Measurements from ENCODE around the gene MAEA.

Gene MAEA

DNA sequence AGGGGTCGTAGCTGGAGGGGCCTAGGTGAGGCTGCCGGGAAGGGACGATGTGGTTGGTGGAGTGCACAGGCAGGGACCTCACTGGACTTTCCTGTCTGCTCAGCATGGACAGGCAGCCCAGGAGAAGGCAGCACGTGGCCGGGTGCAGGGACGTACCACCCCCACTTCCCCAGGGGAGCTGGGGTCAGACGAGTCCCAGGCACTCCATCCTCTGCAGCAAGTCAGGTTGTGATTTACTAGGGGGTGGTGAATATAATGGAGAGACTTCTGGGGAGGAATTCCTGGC lies 39.2 kb upstream of the MAEA start:
- DNase-seq: no peak

DNA sequence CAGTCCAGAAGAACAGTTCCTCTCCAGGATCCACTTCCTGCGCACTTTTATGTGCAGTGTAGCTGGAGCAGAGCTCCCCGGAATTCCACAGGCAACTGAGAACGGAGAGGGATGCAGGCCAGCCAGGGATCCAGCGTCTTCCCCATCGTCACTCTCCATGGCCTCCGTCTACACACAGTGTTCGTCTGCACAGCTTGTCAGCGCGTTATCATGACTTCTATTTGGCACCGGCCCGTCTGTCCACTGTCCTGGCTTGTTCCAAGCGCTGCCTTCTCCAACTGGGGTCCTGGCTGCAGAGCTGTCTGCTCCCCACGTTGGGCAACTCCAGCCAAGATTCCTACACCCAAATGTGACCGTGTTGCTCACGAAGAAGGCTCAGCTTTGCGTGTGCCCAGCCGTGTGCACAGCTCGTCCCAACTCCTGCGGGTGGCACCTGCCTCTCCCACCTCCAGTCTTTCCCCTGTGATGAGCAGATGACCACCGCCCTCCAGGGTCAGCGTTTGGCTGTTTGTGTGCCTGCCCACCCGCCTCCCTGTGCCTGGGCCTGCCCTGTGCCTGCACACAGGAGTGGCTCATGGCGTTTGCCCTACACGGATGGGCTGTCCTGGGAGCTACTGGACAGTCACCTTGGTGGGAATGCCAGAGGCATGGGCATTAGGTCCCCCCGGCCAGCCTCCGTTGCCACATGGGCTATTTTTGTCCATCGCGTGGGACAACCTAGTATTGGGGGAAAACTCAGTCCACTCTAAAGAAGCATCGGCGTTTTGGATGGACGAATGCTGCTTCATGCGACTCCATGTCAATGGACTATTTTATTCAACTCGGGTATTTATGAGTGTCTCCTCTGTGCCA lies 38.5 kb upstream of the MAEA start:
- DNase-seq: no peak

DNA sequence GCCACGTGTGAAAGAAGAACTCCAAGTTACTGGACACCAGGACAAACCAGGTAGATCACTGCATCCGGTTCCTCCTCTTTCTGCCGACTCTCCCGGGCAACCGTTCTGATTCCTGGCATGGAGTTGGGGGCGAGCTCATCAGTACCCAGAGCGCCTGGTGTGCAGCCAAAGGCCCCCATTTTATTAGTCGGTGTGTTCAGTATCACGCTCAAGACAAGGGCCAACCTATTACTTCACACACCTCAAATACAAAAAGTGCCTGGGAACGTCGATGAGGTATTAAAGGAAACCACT lies 38.0 kb upstream of the MAEA start:
- DNase-seq: no peak

DNA sequence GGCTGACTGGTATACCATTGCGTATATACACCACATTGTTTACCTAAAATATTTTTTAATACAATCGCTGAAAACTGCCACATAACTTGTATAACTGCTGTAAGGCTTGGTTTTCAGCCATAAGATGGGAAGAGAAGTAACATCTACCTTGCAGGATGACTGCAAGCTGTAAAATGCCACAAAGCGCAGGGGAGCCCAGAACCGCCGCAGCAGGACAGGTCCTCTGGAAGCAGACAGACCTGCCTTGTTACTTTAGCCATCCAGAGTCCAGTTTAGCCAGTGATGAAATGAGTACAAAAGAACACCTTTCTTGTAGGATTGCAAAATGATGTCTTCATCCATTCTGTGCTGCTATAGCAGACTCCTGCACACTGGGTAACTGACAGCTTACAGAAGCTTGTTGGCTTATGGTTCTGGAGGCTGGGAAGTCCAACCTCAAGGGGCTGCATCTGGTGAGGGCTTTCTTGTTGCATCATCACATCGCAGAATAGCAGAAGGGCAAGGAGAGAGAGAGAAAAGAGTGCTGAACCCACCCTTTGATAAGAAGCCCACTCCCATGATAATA lies 36.7 kb upstream of the MAEA start:
- no peak for DNase-seq

GRCh38 chr4:1253831-1254230 lies 35.9 kb upstream of the MAEA start:
- DNase-seq: no peak

GRCh38 chr4:1255151-1255550 lies 34.5 kb upstream of the MAEA start:
- DNase-seq: no peak

- no peak for DNase-seq
These were observed 34.0 kb upstream of the MAEA start for GRCh38 chr4:1255699-1256098.

- DNase-seq: no peak
These were observed 31.2 kb upstream of the MAEA start for GRCh38 chr4:1258457-1258856.

- no peak for DNase-seq
These were observed 29.7 kb upstream of the MAEA start for GRCh38 chr4:1259966-1260365.

DNA sequence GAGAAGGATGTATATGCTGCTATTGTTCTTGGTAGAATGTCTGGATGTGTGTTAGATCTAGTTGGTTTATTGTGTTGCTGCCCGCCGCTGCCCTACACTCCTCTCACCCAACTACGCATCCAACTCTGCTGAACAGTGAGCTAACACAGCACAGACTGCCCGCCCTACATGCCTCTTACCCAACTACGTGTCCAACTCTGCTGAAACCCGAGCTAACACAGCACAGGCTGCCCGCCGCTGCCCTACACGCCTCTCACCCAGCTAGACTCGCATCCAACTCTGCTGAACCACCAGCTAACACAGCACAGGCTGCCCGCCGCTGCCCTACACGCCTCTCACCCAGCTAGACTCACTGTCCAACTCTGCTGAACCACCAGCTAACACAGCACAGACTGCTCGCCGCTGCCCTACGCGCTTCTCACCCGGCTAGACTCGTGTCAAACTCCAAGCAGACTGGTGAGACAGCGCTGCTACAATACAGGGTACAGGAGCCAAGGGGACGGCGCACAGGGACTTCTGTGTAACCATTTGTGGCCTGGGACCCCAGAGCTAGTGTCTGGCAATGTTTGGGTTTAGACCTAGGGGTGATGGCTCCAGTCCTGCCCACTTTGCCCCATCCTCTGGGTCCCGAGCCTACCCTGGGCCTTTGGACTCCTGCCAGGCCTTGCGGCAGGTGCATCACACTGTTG lies 29.1 kb upstream of the MAEA start:
- no peak for DNase-seq

- no peak for DNase-seq
These were observed 28.4 kb upstream of the MAEA start for GRCh38 chr4:1261107-1261928.

DNA sequence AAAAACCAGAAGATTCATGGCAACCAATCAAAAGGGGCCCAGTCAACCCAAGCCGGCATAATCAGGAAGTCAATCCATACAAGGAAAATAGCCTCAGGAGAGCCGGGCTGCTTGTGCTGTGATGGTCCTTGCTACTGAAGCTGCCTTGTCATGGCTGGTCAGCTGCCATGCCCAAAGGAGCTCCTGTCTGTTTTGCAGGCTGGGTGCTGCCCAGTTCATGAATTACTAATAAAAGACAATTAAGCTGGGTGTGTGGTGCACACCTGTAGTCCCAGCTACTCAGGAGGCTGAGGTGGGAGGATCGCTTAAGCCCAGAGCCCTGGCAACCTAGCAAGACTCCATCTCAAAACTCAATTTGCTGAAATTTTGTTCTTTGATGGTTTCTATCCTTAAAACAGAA lies 24.7 kb upstream of the MAEA start:
- no peak for DNase-seq

DNA sequence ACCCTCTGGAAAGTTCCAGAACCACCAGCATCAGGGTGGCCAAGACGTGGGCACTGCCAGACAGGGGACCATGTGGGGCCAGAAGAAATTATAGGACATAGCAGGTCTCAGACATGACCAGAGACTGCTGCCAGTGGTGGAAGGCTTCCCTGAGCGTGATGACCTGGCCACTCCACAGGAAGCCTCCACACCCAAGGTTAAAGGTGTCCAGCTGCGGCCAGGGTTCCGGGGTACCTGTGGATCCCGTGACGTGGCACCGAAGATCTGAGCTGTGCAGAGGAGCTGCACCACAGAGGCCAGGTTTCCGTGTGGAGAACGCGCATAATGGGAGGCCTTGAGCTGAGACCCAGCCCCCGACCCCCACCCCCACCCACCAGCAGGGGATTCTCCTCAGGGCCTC lies 24.3 kb upstream of the MAEA start:
- no peak for DNase-seq

- DNase-seq: no peak
These were observed 22.6 kb upstream of the MAEA start for GRCh38 chr4:1266881-1267763.

- DNase-seq: no peak
These were observed 20.5 kb upstream of the MAEA start for GRCh38 chr4:1269209-1269608.

GRCh38 chr4:1271686-1272085 lies 18.0 kb upstream of the MAEA start:
- no peak for DNase-seq

GRCh38 chr4:1274871-1275270 lies 14.8 kb upstream of the MAEA start:
- no peak for DNase-seq

GRCh38 chr4:1276984-1277383 lies 12.7 kb upstream of the MAEA start:
- DNase-seq: no peak

- DNase-seq: no peak
These were observed 11.7 kb upstream of the MAEA start for GRCh38 chr4:1277667-1278665.

DNA sequence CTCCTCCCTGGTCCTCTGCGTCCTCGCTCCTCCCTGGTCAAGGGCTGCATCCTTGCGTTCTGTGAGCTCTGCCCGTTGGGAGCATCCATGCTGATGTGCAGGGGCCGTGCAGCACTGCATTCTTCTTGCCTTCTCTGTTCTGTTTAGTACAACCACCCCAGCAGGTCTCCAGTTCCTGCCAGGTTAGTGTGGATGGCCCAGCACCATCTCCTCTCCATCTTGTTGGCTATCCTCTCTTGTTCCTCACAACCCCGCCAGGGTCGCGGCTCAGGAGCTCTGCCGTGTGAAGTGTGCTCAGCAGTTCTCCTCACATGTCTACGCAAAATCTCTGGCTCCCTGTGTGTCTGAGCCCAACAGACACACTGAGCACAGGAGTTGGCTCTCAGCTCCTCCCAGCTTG lies 10.4 kb upstream of the MAEA start:
- no peak for DNase-seq

- no peak for DNase-seq
These were observed 6.0 kb upstream of the MAEA start for GRCh38 chr4:1283711-1284110.

Measured in NCI-H1048 (cell line).